K562 (cell line): ENCODE results near the gene MARCHF9. TPM values are rescaled to one million over a fixed set of nuclear protein-coding genes. Genes with fewer than 3 reads are reported as not detected.
A peak's percentile ranks its signal among the peaks of the same experiment; 100 is the strongest.

Experiments used
- ATAC-seq: fragments of 200-7000 bp; cut with Tn5 transposase; 3 replicates; pipeline ENCODE4 v1.9.1; 2020; ENCODE audit warnings: moderate library complexity
- BruUV-seq: library from RNA; stranded (reverse); fragments of 400-500 nt; replicated peaks from 2 replicates; lab custom pipeline; 2021; lab: Mats Ljungman, UMichigan
- CTCF ChIA-PET: fragments of 300-600 bp; formaldehyde crosslinking; extraction: SDS; loops from one replicate; lab custom pipeline; 2021; ENCODE audit warnings: low intra/inter-chr PET ratio; lab: Yijun Ruan, JAX
- POLR2A ChIA-PET: fragments of 300-600, 350-650 bp; sonication (Branson Sonifier 250); formaldehyde crosslinking; extraction: SDS; loops from one replicate; lab custom pipeline; 2021; ENCODE audit warnings: antibody characterized with exemption, inconsistent platforms; lab: Yijun Ruan, JAX
- DNase-seq, 4 experiments: peaks; one replicate each; pipeline versions ENCODE4 v3.0.0 to v3.0.0-alpha.2; 2011 to 2018; ENCODE audit warnings: low spot score in 3 of 4, mixed read lengths in 3 of 4; ENCODE audit errors: extremely low read depth in 1 of 4
- FAIRE-seq: peaks from 2 replicates; lab custom pipeline; 2011; peaks lifted over from hg19 to GRCh38; lab: Jason Lieb, UNC
- H2AFZ ChIP-seq: 2 replicates; pipeline ENCODE4 v1.6.0; 2011; ENCODE audit warnings: low read depth, low read length, control low read depth, inconsistent platforms
- H3K27ac ChIP-seq: fragments of 200-600 bp; 3 replicates; pipeline ENCODE4 v1.8.0; 2011; ENCODE audit warnings: low read depth, mild to moderate bottlenecking, control low read depth, inconsistent platforms, low read length, moderate library complexity, mixed read lengths; ENCODE audit errors: extremely low read depth
- H3K27me3 ChIP-seq, 2 experiments: fragments of 300-600 bp in 1 of 2; 2 replicates in 1 of 2; 3 replicates in 1 of 2; pipeline versions ENCODE4 v1.6.0 to v1.8.0; 2011; ENCODE audit warnings: inconsistent platforms in 2 of 2, low read length in 2 of 2, mild to moderate bottlenecking in 1 of 2, mixed read lengths in 1 of 2, moderate library complexity in 1 of 2; ENCODE audit not compliant: control insufficient read depth in 2 of 2, insufficient read depth in 2 of 2
- H3K36me3 ChIP-seq: fragments of 300-600 bp; 3 replicates; pipeline ENCODE4 v1.8.0; 2011; ENCODE audit warnings: mild to moderate bottlenecking, low read length, inconsistent platforms; ENCODE audit not compliant: control insufficient read depth, insufficient read depth
- H3K4me1 ChIP-seq, 2 experiments: fragments of 200-600 bp in 1 of 2; replicated peaks in 1 of 2; 2 replicates in 1 of 2; 3 replicates in 1 of 2; pipeline versions ENCODE4 v1.5.1 to v1.8.0; 2011; ENCODE audit warnings: inconsistent platforms in 2 of 2, low read length in 2 of 2, mild to moderate bottlenecking in 1 of 2, mixed read lengths in 1 of 2, moderate library complexity in 1 of 2; ENCODE audit not compliant: control insufficient read depth in 2 of 2, insufficient read depth in 2 of 2
- H3K4me2 ChIP-seq: 2 replicates; pipeline ENCODE4 v1.6.1; 2011; ENCODE audit warnings: low read length, control low read depth, inconsistent platforms, mixed read lengths; ENCODE audit not compliant: insufficient read depth
- H3K4me3 ChIP-seq: fragments of 200-600 bp; sonication (generic), shearing (Covaris generic); 2 replicates; pipeline ENCODE4 v1.5.1; 2016; ENCODE audit warnings: control low read depth, inconsistent platforms
- H3K79me2 ChIP-seq: fragments of 200-600 bp; 3 replicates; pipeline ENCODE4 v1.8.0; 2011; ENCODE audit warnings: low read length, inconsistent platforms; ENCODE audit not compliant: control insufficient read depth, insufficient read depth
- H3K9ac ChIP-seq, 2 experiments: 2 replicates each; pipeline versions ENCODE4 v1.6.0 to v1.6.1; 2011; ENCODE audit warnings: low read depth in 2 of 2, low read length in 2 of 2, control low read depth in 1 of 2, inconsistent platforms in 1 of 2, mild to moderate bottlenecking in 1 of 2, mixed read lengths in 1 of 2; ENCODE audit not compliant: insufficient read depth in 1 of 2
- H3K9me1 ChIP-seq: one replicate; pipeline ENCODE4 v1.6.0; 2011; ENCODE audit warnings: inconsistent platforms, mild to moderate bottlenecking, low read length, moderate library complexity; ENCODE audit not compliant: control insufficient read depth, insufficient read depth
- H3K9me3 ChIP-seq: replicated peaks from 2 replicates; pipeline ENCODE4 v1.5.1; 2011; ENCODE audit warnings: low read depth, low read length, inconsistent platforms; ENCODE audit not compliant: control insufficient read depth, insufficient read depth
- H4K20me1 ChIP-seq: replicated peaks from 2 replicates; pipeline ENCODE4 v1.6.1; 2011; ENCODE audit warnings: low read length, inconsistent platforms, mixed read lengths; ENCODE audit not compliant: control insufficient read depth, insufficient read depth
- ARID1B ChIP-seq: fragments of 450-650 bp; IDR thresholded peaks from 2 replicates; pipeline ENCODE4 v1.6.1; 2016; ENCODE audit warnings: antibody characterized with exemption, mild to moderate bottlenecking, inconsistent platforms
- CBFA2T3 ChIP-seq: fragments of 450-650 bp; IDR thresholded peaks from 2 replicates; pipeline ENCODE4 v1.6.1; 2017
- GABPA ChIP-seq: fragments of 200-800 bp; sonication (Bioruptor generic); conservative IDR thresholded peaks from 2 replicates; pipeline ENCODE4 v1.6.1; 2016; ENCODE audit warnings: low read depth, missing genetic modification characterization, missing compliant biosample characterization
- LEF1 ChIP-seq: fragments of 450-650 bp; IDR thresholded peaks from 2 replicates; pipeline ENCODE4 v1.6.1; 2016; ENCODE audit warnings: mild to moderate bottlenecking
- MYNN ChIP-seq, 2 experiments: sonication (generic); formaldehyde crosslinking in 1 of 2; IDR thresholded peaks; 2 replicates each; pipeline versions ENCODE4 v1.5.0 to v1.6.1; 2016 to 2020; ENCODE audit warnings: antibody characterized with exemption in 1 of 2, missing genetic modification reagents in 1 of 2
- NR2C1 ChIP-seq, 2 experiments: fragments of 450-650 bp; IDR thresholded peaks; 2 replicates each; pipeline ENCODE4 v1.6.1; 2017; ENCODE audit warnings: mild to moderate bottlenecking in 2 of 2, antibody characterized with exemption in 1 of 2, inconsistent platforms in 1 of 2, missing compliant biosample characterization in 1 of 2, missing genetic modification characterization in 1 of 2
- RHOXF2B ChIP-seq: fragments of 250-450 bp; sonication (Bioruptor Pico); conservative IDR thresholded peaks from 2 replicates; pipeline ENCODE4 v1.5.1; 2021
- TCF3 ChIP-seq: sonication (generic); formaldehyde crosslinking; IDR thresholded peaks from 2 replicates; pipeline ENCODE4 v1.4.0; 2020; ENCODE audit warnings: mild to moderate bottlenecking, missing genetic modification reagents
- WGBS: fragments of 100-300 bp; shearing (Covaris generic); methylation state at CpG from one replicate; pipeline ENCODE4 v1.1.6; 2016; ENCODE audit warnings: low coverage, mixed read lengths; ENCODE audit not compliant: insufficient coverage; ENCODE audit errors: missing lambda C conversion rate; 5-methylcytosine and 5-hydroxymethylcytosine counted together
- in situ Hi-C: fragments of 300-500 bp; cut with MboI; formaldehyde crosslinking; loops from 4 replicates; pipeline ENCODE4 v1.15.0; 2018; ENCODE audit warnings: inconsistent platforms, mixed read lengths
- intact Hi-C: fragments of 100-400 bp; cut with micrococcal nuclease; formaldehyde crosslinking; loops from 2 replicates; pipeline ENCODE4 v1.14.2; 2022
- polyA plus RNA-seq, 8 experiments: library from polyadenylated mRNA; depleted of rRNA in 4 of 8; stranded (reverse) in 5 of 8; unstranded in 3 of 8; fragments of >200 nt; fragmentation: Nextera tagmentation in 2 of 8; fragmentation: Illumina TruSeq in 1 of 8; extraction: Ambion mirVana in 2 of 8; extraction: Trizol in 1 of 8; gene quantifications; 2 replicates each; pipeline versions ENCODE4 v1.2.1 to v1.2.3, GENCODE V29; 2011 to 2014; ENCODE audit warnings: inconsistent platforms in 1 of 8, missing spikeins in 1 of 8
- total RNA-seq, 7 experiments: library from RNA; depleted of rRNA in 6 of 7; stranded (reverse); fragments of >200 nt in 6 of 7; fragmentation: Illumina TruSeq in 2 of 7; extraction: Trizol in 2 of 7; gene quantifications; 2 replicates each; pipeline versions ENCODE4 v1.2.1 to v1.2.3, GENCODE V29; 2011 to 2021; ENCODE audit warnings: low replicate concordance in 1 of 7

Gene MARCHF9
- total and polyA plus RNA-seq, 9 of the 15 experiments (the other 6 are each of a cell fraction or from before 2014, with no cell fraction given) = 0.80 to 12.4 (median 6.2) TPM

GRCh38 chr12:57753756-57754337, 1.1 kb upstream of the MARCHF9 start:
- FAIRE-seq = peak; percentile 67
- 29% methylated on average over 1 of the region's 1 CpG for whole genome bisulfite sequencing
- Histone ChIP-seq H3K79me2 (peaks cover 47% of the 10 kb centered on the region), H3K36me3 (peaks cover 39% of the 10 kb centered on the region), H3K4me3 (0 out of 2 replicates have a peak overlapping the region, but pooled peaks have one; percentile 9), H3K9ac (peak overlapping the region in 1 of 2 experiments; percentile 41; a peak in 1 of 4 replicates), H3K4me1 (peaks cover 39 to 40% of the 10 kb centered on the region in 2 experiments), H4K20me1 (no peaks in the 10 kb centered on the region), H3K9me3 (no peaks in the 10 kb centered on the region), H3K27ac (peak overlapping the region; percentile 71), H2AFZ (peak overlapping the region; percentile 64), H3K27me3 (no peaks in the 10 kb centered on the region), H3K9me1 (no peaks in the 10 kb centered on the region), H3K4me2 (peak overlapping the region; percentile 94)
- no peak for TF ChIP-seq NR2C1 (IDR thresholded peaks at IDR 0.05)
- no peak for TF ChIP-seq NR2C1 (tag; IDR thresholded peaks at IDR 0.05)
- 0 out of 2 replicates have a peak, but pooled peaks have one; percentile 18 for TF ChIP-seq LEF1
- TF ChIP-seq GABPA (tag) = no peak
- TF ChIP-seq ARID1B = peak; percentile 27; the same call in 1 of the 2 replicates
- peak; percentile 19; the same call in 1 of the 2 replicates for TF ChIP-seq CBFA2T3
- TF ChIP-seq MYNN (IDR thresholded peaks at IDR 0.05) = no peak
- no peak for TF ChIP-seq MYNN (CRISPR knock-in tag; IDR thresholded peaks at IDR 0.05)
- TF ChIP-seq RHOXF2B (CRISPR knock-in tag) = no peak
- TF ChIP-seq TCF3 (CRISPR knock-in tag) = peak; percentile 27
- POLR2A ChIA-PET = interaction anchor here (0.9 to 1.0 kb wide), 4 partner anchors 8 to 22 kb away, joined by 3 to 5 read pairs (median 3); partner anchors contain the start of genes EEF1AKMT3 and METTL1
- CTCF ChIA-PET = no interaction called here
- no peak for ATAC-seq
- intact Hi-C loops (loop anchor here (2.0 kb wide), 1 partner anchor 19 kb away; the partner anchor contains the start of genes EEF1AKMT3 and METTL1), in situ Hi-C loops (no loop called here)
- BruUV-seq = no TSS peak
- peak in 1 of 4 experiments; percentile 68 for DNase-seq
